Ramos (cell line): Measurements from ENCODE around the gene ACTG2.

ENCODE experiments used
- in situ Hi-C: fragments of 300-500 bp; cut with MboI; formaldehyde crosslinking; loops from one replicate; pipeline ENCODE4 v1.14.3; 2022; ENCODE audit warnings: low sequenced_read_pairs; ENCODE audit not compliant: unreplicated experiment

ACTG2 gene

GRCh38 chr2:73962798-73963197, 70.0 kb downstream of the ACTG2 start:
- in situ Hi-C loops, result no loop called here

GRCh38 chr2:73963385-73964120, 70.7 kb downstream of the ACTG2 start:
- in situ Hi-C loops, result no loop called here

GRCh38 chr2:73964223-73964622, 71.4 kb downstream of the ACTG2 start:
- in situ Hi-C loops, result no loop called here

- in situ Hi-C loops, result no loop called here
Measured at GRCh38 chr2:73965053-73965452, 72.2 kb downstream of the ACTG2 start.

GRCh38 chr2:73968357-73968937, 75.6 kb downstream of the ACTG2 start:
- in situ Hi-C loops, result no loop called here

GRCh38 chr2:73969356-73969755, 76.5 kb downstream of the ACTG2 start:
- in situ Hi-C loops, result no loop called here
